HEK293T (cell line): ENCODE data around the gene HACD2.

ENCODE experiments used
- BHLHE40 ChIP-seq: fragments of 450-650 bp; IDR thresholded peaks from 2 replicates; pipeline ENCODE4 v1.6.1; 2016; ENCODE audit warnings: mild to moderate bottlenecking, moderate library complexity, borderline replicate concordance
- CTBP1 ChIP-seq: fragments of 450-650 bp; IDR thresholded peaks from 2 replicates; pipeline ENCODE4 v1.6.1; 2016; ENCODE audit warnings: borderline replicate concordance
- FOXA1 ChIP-seq: fragments of 450-650 bp; IDR thresholded peaks from 2 replicates; pipeline ENCODE4 v1.6.1; 2016; ENCODE audit warnings: mild to moderate bottlenecking
- FOXK2 ChIP-seq: fragments of 450-650 bp; IDR thresholded peaks from 2 replicates; pipeline ENCODE4 v1.6.1; 2016; ENCODE audit warnings: mild to moderate bottlenecking
- FOXM1 ChIP-seq: fragments of 450-650 bp; IDR thresholded peaks from 2 replicates; pipeline ENCODE4 v1.6.1; 2017; ENCODE audit warnings: mild to moderate bottlenecking, borderline replicate concordance
- HDGF ChIP-seq: fragments of 450-650 bp; IDR thresholded peaks from 2 replicates; pipeline ENCODE4 v1.6.1; 2017; ENCODE audit warnings: antibody characterized with exemption, borderline replicate concordance
- PKNOX1 ChIP-seq: fragments of 450-650 bp; IDR thresholded peaks from 2 replicates; pipeline ENCODE4 v1.6.1; 2016
- SP1 ChIP-seq: fragments of 450-650 bp; IDR thresholded peaks from 2 replicates; pipeline ENCODE4 v1.6.1; 2017
- SUZ12 ChIP-seq: fragments of 450-650 bp; IDR thresholded peaks from 2 replicates; pipeline ENCODE4 v1.6.1; 2016; ENCODE audit warnings: mild to moderate bottlenecking
- TARDBP ChIP-seq: fragments of 450-650 bp; IDR thresholded peaks from 2 replicates; pipeline ENCODE4 v1.6.1; 2016
- ZNF384 ChIP-seq: fragments of 450-650 bp; IDR thresholded peaks from 2 replicates; pipeline ENCODE4 v1.6.1; 2016

- no peak for TF ChIP-seq FOXK2
- no peak for TF ChIP-seq ZNF384
- no peak for TF ChIP-seq PKNOX1
- TF ChIP-seq BHLHE40, result no peak
- TF ChIP-seq HDGF, result no peak
- TF ChIP-seq FOXM1, result no peak
- no peak for TF ChIP-seq SP1
- TF ChIP-seq FOXA1, result no peak
- no peak for TF ChIP-seq SUZ12
- no peak for TF ChIP-seq TARDBP
- TF ChIP-seq CTBP1, result no peak
Observed at GRCh38 chr3:123552095-123552714, 32.6 kb downstream of the HACD2 start.
